Upper lobe of left lung (tissue), 4 donors: ENCODE results near the gene TPD52L1.

Experiments used
- EP300 ChIP-seq, 4 donors: sonication (generic); formaldehyde crosslinking; IDR thresholded peaks; one replicate each; pipeline ENCODE4 v1.5.1; 2017; ENCODE audit warnings: antibody characterized with exemption in 4 of 4, control low read depth in 2 of 4
- POLR2A ChIP-seq, 4 donors: fragments of 450-650 bp; IDR thresholded peaks; one replicate each; pipeline ENCODE4 v1.5.1; 2016 to 2017; ENCODE audit warnings: antibody characterized with exemption in 4 of 4, mild to moderate bottlenecking in 2 of 4
- TF ChIP-seq, protein P1 (sequence below), 6 experiments: fragments of 450-650 bp in 4 of 6; fragments of 200-600 bp in 2 of 6; sonication (generic) in 2 of 6; IDR thresholded peaks; one replicate each; pipeline ENCODE4 v1.5.1; 2016 to 2019; ENCODE audit warnings: antibody characterized with exemption in 6 of 6

GRCh38 chr6:125213939-125214338 lies 60.4 kb downstream of the TPD52L1 start:
- TF ChIP-seq, protein P1, sequence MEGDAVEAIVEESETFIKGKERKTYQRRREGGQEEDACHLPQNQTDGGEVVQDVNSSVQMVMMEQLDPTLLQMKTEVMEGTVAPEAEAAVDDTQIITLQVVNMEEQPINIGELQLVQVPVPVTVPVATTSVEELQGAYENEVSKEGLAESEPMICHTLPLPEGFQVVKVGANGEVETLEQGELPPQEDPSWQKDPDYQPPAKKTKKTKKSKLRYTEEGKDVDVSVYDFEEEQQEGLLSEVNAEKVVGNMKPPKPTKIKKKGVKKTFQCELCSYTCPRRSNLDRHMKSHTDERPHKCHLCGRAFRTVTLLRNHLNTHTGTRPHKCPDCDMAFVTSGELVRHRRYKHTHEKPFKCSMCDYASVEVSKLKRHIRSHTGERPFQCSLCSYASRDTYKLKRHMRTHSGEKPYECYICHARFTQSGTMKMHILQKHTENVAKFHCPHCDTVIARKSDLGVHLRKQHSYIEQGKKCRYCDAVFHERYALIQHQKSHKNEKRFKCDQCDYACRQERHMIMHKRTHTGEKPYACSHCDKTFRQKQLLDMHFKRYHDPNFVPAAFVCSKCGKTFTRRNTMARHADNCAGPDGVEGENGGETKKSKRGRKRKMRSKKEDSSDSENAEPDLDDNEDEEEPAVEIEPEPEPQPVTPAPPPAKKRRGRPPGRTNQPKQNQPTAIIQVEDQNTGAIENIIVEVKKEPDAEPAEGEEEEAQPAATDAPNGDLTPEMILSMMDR (IDR thresholded peaks at IDR 0.05) = no peak
- TF ChIP-seq POLR2A (IDR thresholded peaks at IDR 0.05) (no peak), EP300 (IDR thresholded peaks at IDR 0.05) (no peak)
